HUES48 (cell line): ENCODE data around the gene PDIA5.

Experiments
- H3K27ac ChIP-seq: one replicate; pipeline ENCODE4 v1.7.0; 2013; ENCODE audit warnings: low read depth, low read length, inconsistent platforms
- H3K27me3 ChIP-seq: 2 replicates; pipeline ENCODE4 v1.6.1; 2013; ENCODE audit warnings: mild to moderate bottlenecking, low read length; ENCODE audit not compliant: control insufficient read depth, insufficient read depth
- H3K36me3 ChIP-seq: 2 replicates; pipeline ENCODE4 v1.6.1; 2013; ENCODE audit warnings: low read length; ENCODE audit not compliant: control insufficient read depth, insufficient read depth
- H3K4me1 ChIP-seq: 2 replicates; pipeline ENCODE4 v1.6.1; 2013; ENCODE audit warnings: mild to moderate bottlenecking, low read length; ENCODE audit not compliant: control insufficient read depth, insufficient read depth
- H3K4me3 ChIP-seq: 2 replicates; pipeline ENCODE4 v1.5.1; 2013; ENCODE audit warnings: mild to moderate bottlenecking, low read depth, low read length
- H3K9ac ChIP-seq: 2 replicates; pipeline ENCODE4 v1.6.1; 2013; ENCODE audit warnings: mild to moderate bottlenecking, low read depth, low read length, moderate library complexity
- H3K9me3 ChIP-seq: 2 replicates; pipeline ENCODE4 v1.6.1; 2013; ENCODE audit warnings: low read length; ENCODE audit not compliant: control insufficient read depth, insufficient read depth

PDIA5 gene

DNA sequence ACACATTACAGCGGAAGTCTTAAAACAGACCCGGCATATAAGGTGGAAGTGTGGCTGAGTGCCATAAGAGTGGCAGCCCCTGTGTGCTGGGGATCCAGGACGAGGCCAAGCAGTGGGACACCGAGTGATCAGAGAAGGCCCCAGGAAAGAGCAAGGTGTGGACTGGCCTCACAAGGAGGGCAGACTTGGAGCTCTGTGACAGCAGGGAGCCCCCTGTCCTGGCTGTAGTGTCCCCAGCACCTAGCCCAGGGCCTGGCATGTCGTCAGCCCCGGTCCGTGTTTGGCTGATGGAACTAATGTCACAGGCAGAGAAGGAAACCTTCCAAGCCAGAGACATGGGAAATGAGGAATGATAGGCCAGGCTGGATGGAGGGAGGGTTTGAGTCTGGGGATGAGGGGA lies 4.8 kb downstream of the PDIA5 start:
- Histone ChIP-seq H3K36me3 (no peaks in the 10 kb centered on the region), H3K9ac (no peak overlapping the region), H3K9me3 (no peaks in the 10 kb centered on the region), H3K4me1 (peaks cover 27% of the 10 kb centered on the region), H3K4me3 (no peak overlapping the region), H3K27me3 (peaks cover 2% of the 10 kb centered on the region), H3K27ac (no peak overlapping the region)

DNA sequence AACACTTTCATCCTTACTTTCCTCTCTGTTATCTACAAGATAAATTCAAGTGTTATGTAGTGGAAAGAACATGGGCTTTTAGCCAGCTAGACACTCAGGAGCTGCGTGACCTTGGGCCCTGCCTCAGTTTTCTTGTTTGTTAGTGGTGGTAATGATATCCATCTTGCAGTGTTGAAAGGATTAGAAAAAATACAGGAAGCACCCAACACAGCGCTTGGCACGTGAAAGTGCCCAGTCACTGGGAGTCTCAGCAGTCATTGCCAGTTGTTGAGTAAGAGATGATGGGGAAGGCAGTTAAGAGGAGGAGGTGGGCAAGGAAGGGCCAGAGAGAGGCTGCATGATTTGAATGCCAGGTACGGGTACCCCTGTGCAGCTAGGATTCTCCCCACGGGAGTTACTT lies 5.3 kb downstream of the PDIA5 start:
- no peaks in the 10 kb centered on the region for H3K36me3 ChIP-seq
- H3K4me1 ChIP-seq = peaks cover 26% of the 10 kb centered on the region
- no peak overlapping the region for H3K9ac ChIP-seq
- H3K27me3 ChIP-seq = no peaks in the 10 kb centered on the region
- H3K27ac ChIP-seq = no peak overlapping the region
- no peaks in the 10 kb centered on the region for H3K9me3 ChIP-seq
- no peak overlapping the region for H3K4me3 ChIP-seq

DNA sequence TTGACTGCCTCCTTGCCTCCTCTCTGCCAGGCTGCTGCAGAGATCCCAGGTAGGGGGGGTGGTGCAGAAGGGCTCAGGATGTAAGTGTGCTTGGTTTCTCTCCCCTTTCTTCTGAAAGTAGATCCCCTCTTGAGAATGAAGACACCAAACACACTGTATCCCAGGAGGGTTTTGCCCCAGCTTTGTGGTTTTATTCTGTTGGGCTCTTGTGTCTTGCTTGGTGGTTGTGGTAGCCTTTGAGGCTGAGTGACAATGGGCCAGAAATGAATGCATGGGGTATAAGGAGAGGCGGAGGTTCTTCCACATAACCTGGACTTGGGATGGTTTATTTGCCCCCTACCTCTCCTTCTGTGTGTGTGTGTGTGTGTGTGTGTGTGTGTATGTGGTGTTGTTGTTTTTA lies 5.7 kb downstream of the PDIA5 start:
- no peak overlapping the region for H3K4me3 ChIP-seq
- no peak overlapping the region for H3K9ac ChIP-seq
- peaks cover 26% of the 10 kb centered on the region for H3K4me1 ChIP-seq
- H3K27ac ChIP-seq = no peak overlapping the region
- no peaks in the 10 kb centered on the region for H3K36me3 ChIP-seq
- no peaks in the 10 kb centered on the region for H3K27me3 ChIP-seq
- no peaks in the 10 kb centered on the region for H3K9me3 ChIP-seq

DNA sequence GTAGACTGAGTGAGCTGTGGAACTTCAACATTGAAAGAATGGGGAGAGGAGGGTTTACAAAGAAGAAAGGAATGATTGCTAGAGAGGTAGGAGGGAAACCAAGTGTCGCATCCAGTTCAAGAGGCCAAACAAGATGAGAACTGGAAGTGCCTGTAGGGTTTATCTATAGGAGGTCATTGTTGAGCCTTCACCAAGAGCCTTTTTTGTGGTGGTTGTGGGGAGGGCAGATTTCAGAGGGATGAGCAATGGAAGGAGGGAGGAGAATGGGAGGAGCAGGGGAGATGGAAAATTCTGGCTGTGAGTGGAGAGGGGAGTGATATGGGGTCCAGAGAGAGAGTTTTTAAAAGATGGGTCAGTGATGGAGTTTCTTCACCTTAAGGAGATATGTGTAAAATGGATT lies 8.5 kb downstream of the PDIA5 start:
- no peak overlapping the region for H3K4me3 ChIP-seq
- peak overlapping the region; percentile 10 for H3K27ac ChIP-seq
- H3K9me3 ChIP-seq = no peaks in the 10 kb centered on the region
- H3K9ac ChIP-seq = no peak overlapping the region
- no peaks in the 10 kb centered on the region for H3K27me3 ChIP-seq
- H3K36me3 ChIP-seq = no peaks in the 10 kb centered on the region
- peaks cover 11% of the 10 kb centered on the region for H3K4me1 ChIP-seq

DNA sequence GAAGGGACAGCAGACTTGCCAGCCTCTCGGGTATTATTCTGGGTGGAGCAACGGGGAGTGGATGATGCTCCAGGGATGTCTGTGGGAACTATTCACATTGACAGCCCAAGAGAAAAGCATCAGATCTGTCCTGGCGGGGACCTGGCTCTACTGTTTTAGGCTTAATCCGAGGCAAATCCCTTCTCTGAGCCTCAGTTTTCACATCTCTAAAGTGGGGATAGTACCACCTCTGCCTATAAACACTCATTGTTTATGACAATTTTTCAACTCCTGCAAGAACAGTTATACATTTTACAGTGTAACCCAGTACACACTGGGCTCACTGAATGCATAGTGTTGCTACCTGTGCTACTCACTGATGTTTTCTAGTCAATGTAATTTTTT lies 9.3 kb downstream of the PDIA5 start:
- Histone ChIP-seq H3K9ac (no peak overlapping the region), H3K36me3 (no peaks in the 10 kb centered on the region), H3K4me3 (no peak overlapping the region), H3K4me1 (peaks cover 8% of the 10 kb centered on the region), H3K27me3 (no peaks in the 10 kb centered on the region), H3K9me3 (no peaks in the 10 kb centered on the region), H3K27ac (no peak overlapping the region)

DNA sequence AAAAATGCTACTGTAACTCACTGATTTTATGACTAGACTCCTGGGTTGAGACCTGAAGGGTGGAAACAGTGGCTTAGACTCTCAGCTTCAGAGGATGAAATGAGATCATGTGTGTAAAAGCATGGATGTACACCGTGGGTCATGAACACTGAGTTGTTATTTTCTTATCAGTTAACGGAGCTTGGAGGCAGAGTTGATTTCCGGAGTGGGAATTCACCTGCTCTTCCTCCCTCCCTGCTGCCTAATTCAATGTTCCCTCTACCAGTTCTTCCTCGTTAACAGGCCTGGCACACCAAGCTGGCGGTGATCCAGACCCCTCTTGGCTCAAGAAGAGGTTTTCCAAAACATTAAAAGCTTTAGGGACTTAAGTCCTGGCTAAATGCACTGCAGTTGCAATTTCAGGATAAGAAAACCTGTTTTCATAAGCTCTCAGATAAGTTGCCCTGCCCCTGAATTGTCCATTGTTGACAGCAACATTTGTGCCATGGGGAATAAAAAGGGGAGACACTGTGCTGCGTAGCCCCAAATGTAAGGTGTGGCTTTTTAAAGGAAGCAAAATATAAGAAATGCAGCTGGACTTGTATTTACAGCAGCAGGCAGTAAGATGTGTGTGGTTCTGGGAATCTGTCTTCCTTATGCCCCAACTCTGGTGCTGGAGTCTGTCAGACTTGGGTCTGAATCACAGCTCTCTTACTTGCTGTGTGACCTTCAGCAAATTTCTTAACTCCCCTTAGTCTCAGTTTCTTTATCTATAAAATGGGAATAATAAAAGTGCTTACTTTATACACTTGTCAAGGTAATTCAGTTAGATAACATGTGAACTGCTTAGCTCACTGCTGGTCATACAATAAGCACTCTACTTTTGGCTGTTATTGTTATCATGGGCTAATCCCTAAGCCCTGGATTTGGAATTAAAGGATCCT lies 9.9 kb downstream of the PDIA5 start:
- Histone ChIP-seq H3K36me3 (no peaks in the 10 kb centered on the region), H3K27ac (no peak overlapping the region), H3K4me3 (no peak overlapping the region), H3K4me1 (peaks cover 12% of the 10 kb centered on the region), H3K27me3 (no peaks in the 10 kb centered on the region), H3K9me3 (no peaks in the 10 kb centered on the region), H3K9ac (no peak overlapping the region)

DNA sequence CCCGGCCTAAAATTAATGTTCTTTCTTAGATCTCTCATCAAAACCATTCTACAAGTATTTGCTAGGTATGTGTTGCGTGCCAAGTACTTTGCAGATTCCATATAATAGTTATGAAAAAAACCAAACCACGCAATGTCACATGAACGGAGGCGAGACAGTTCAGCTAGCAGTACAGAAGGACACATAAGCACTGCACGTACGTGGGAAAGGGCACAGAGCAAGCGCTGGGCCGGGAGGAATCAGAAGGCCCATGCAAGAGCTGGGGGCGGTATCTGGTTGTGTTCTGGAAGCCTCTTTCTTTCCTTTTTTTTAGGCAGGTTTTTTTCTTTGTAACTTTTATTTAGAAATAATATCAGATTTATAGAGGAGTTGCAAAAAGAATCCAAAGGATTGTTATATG lies 11.3 kb downstream of the PDIA5 start:
- H3K27me3 ChIP-seq = no peaks in the 10 kb centered on the region
- H3K4me1 ChIP-seq = peaks cover 22% of the 10 kb centered on the region
- no peaks in the 10 kb centered on the region for H3K36me3 ChIP-seq
- no peaks in the 10 kb centered on the region for H3K9me3 ChIP-seq
- H3K4me3 ChIP-seq = no peak overlapping the region
- H3K27ac ChIP-seq = no peak overlapping the region
- H3K9ac ChIP-seq = no peak overlapping the region

DNA sequence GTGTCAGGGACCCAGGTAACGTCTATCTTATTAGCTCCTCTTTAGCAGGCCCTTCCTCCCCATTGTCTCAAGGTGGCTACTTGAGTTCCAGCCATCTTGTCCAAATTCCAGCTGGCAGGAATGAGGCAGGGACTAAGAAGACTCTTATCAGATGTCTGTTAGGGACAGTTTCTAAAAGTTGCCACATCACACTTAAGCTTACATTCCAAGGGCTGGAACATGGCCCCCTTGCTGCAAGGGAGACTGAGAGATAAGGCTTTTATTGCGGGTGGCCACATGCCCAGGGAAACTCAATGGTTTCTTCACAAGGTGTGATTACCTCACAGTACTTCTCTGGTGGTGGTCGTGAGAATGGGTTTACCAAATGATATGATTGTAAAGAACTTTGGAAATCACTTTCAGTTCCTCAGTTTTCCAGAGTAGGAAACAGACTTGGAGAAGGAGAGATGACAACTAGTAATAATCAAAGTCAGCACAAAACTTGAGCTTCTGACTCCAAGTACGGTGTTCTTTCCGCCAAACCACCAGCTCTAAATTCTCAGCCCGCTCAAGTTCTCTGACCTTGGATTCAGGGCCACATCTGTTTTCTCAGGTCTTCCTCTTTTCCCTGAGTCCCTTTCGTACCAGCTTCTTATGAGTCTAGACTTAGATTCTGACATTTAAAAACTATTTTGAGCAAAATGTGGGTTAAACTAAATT lies 14.2 kb downstream of the PDIA5 start:
- Histone ChIP-seq H3K4me3 (no peak overlapping the region), H3K27me3 (no peaks in the 10 kb centered on the region), H3K9me3 (no peaks in the 10 kb centered on the region), H3K4me1 (peaks cover 43% of the 10 kb centered on the region), H3K36me3 (no peaks in the 10 kb centered on the region), H3K9ac (no peak overlapping the region), H3K27ac (no peak overlapping the region)

DNA sequence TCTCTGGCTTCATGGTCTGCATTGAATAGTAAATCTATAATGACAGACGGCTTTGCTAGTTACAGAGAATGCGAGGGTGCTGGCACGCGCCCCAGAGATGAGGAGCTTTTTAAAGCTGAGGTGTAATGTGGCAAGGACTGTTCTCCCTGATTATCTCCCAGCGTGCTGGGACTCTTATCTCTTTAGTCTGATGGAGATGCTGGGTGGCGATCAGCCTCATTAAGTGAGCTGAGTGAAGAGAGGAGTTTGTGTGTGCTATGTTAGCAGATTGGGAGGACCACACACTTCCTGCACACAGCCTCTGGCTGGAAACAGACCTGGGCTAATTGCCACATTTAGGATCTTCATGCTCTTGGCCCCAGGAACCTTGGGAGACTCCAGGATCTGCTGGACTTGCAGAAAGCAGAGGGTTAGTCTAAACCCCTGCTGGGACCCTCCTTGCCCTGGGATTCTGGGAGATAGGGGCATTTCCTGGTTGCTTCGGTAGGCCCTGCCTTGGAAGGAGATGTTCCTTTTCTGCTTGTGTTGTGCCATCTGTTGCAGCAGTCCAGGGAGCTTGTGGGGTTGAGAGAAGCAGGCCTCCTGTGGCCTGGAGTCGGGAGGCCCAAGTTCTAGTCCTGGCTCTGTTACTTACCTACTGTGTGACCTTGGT lies 15.0 kb downstream of the PDIA5 start:
- Histone ChIP-seq H3K4me3 (no peak overlapping the region), H3K27ac (no peak overlapping the region), H3K27me3 (no peaks in the 10 kb centered on the region), H3K36me3 (no peaks in the 10 kb centered on the region), H3K4me1 (peaks cover 48% of the 10 kb centered on the region), H3K9me3 (no peaks in the 10 kb centered on the region), H3K9ac (no peak overlapping the region)

DNA sequence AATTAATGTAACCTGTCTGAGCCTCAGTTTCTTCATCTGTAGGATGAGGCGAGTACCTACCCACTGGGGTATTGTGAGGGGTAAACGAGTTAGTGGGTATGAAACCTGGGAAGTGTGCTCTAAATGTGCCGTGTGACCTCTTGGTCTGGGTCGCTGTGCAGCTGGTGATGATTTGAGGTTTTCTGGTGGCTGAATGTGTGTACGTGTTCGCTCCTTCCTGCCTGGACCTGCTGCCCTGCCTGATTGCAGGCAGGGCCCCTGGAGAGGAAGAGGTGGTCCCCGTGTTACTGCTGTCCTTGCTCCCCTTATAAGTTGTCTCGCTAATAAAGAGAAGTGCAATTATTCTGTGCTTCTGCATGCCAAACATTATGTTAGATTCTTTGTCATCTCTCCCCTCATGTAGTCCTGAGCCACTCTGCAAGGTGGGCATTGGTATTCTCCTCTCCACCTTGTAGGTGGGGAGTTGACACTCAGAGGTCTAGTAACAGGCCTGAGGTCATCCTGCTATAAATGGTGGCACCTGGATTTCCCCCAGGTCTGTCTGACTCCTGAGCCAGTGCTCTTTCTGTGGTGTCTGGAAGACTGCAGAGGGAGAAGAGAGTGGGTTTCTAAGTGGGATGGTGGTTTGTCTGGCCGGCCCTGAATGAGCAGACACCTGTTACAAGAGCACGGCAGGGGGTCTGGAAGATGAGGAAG lies 15.7 kb downstream of the PDIA5 start:
- Histone ChIP-seq H3K36me3 (no peaks in the 10 kb centered on the region), H3K4me1 (peaks cover 55% of the 10 kb centered on the region), H3K4me3 (no peak overlapping the region), H3K27me3 (no peaks in the 10 kb centered on the region), H3K9me3 (no peaks in the 10 kb centered on the region), H3K9ac (no peak overlapping the region), H3K27ac (no peak overlapping the region)
